GM12878 (cell line): ENCODE measurements around the gene TMEM163.

ENCODE experiments used
- EZH2 ChIP-seq: IDR thresholded peaks from 2 replicates; pipeline ENCODE4 v1.6.1; 2012; ENCODE audit warnings: low read depth, mild to moderate bottlenecking, control low read depth, inconsistent platforms, low read length, borderline replicate concordance; ENCODE audit not compliant: control insufficient read depth
- KDM1A ChIP-seq: fragments of 200-600 bp; sonication (generic); IDR thresholded peaks from 2 replicates; pipeline ENCODE4 v1.6.1; 2016; ENCODE audit warnings: borderline replicate concordance
- POLR2AphosphoS5 ChIP-seq: IDR thresholded peaks from 2 replicates; pipeline ENCODE4 v1.6.1; 2011; ENCODE audit warnings: mild to moderate bottlenecking, low read length, inconsistent platforms
- RFX5 ChIP-seq: IDR thresholded peaks from 2 replicates; pipeline ENCODE4 v1.6.1; 2011; ENCODE audit warnings: low read depth, low read length, improper control_type of control experiment
- SMAD1 ChIP-seq: fragments of 450-650 bp; IDR thresholded peaks from 2 replicates; pipeline ENCODE4 v1.6.1; 2018; ENCODE audit warnings: mild to moderate bottlenecking, low read depth; ENCODE audit not compliant: partially characterized antibody
- SP1 ChIP-seq: IDR thresholded peaks from one replicate; pipeline ENCODE4 v1.6.1; 2011; ENCODE audit warnings: low read depth, low read length
- TF ChIP-seq, protein P1 (sequence below): fragments of 450-650 bp; IDR thresholded peaks from 2 replicates; pipeline ENCODE4 v1.6.1; 2017; ENCODE audit warnings: mild to moderate bottlenecking
- TF ChIP-seq, protein P2 (sequence below), 3 experiments: IDR thresholded peaks in 2 of 3; conservative IDR thresholded peaks in 1 of 3; 2 replicates each; pipeline ENCODE4 v1.5.1; 2011; ENCODE audit warnings: low read depth in 3 of 3, low read length in 3 of 3, mild to moderate bottlenecking in 3 of 3, control low read depth in 2 of 3, moderate library complexity in 2 of 3, inconsistent platforms in 1 of 3, mixed read lengths in 1 of 3; ENCODE audit not compliant: control insufficient read depth in 2 of 3, insufficient read depth in 1 of 3; ENCODE audit errors: extremely low read depth in 1 of 3
- TF ChIP-seq, protein P3 (sequence below): IDR thresholded peaks from 2 replicates; pipeline ENCODE4 v1.6.1; 2012; ENCODE audit warnings: mild to moderate bottlenecking, low read depth, low read length
- TF ChIP-seq, protein P4 (sequence below): fragments of 150-350 bp; IDR thresholded peaks from 2 replicates; pipeline ENCODE4 v1.6.1; 2016; ENCODE audit warnings: low read depth, low read length
- TF ChIP-seq, protein P5 (sequence below): IDR thresholded peaks from 2 replicates; pipeline ENCODE4 v1.6.1; 2011; ENCODE audit warnings: low read depth, low read length, improper control_type of control experiment, borderline replicate concordance
- TF ChIP-seq, protein P6 (sequence below): IDR thresholded peaks from 2 replicates; pipeline ENCODE4 v1.6.1; 2012; ENCODE audit warnings: low read depth, low read length, improper control_type of control experiment
- TF ChIP-seq, protein P7 (sequence below): IDR thresholded peaks from 2 replicates; pipeline ENCODE4 v1.6.1; 2011; ENCODE audit warnings: mild to moderate bottlenecking, low read depth, low read length, moderate library complexity; ENCODE audit not compliant: insufficient replicate concordance

DNA sequence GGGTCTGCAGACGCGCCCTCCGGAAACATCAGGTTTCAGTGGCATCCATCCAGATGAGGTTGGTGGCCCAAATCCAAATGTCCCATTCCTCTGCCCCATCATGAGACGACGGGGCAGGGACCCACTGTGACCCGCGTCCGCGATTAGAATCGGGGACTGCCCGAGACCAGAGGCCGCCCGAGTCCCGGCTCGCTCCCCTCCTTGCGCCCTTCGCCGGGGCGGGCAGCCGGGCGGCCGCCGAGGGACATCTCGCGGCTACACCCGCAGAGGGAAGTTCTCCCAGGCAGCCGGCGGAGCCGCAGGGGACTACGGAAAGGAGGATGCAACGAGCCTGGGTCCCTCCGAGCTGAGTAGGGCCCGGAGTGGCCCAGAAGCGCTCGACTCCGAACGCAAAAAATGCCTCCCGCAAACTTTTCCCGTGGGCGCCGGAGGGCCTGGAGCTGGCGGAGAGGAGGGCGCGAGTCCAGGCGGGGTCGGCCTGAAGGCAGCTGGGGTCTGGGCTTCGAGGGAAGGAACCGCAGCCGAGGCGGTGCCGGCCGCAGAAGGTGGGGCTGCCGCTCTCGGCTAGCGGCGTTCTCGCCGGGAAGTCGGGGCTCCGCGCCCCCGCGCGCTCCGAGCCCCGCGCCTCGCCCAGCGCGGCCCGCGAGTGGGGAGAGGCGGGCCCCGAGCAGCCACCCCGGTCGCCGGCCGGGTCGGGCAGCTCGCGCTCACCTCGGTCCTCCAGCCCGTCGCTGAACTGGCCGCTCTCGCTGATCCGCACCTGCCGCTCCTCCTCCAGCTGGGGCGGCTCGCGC is 580 bp downstream of the TMEM163 start:
- TF ChIP-seq, protein P1, sequence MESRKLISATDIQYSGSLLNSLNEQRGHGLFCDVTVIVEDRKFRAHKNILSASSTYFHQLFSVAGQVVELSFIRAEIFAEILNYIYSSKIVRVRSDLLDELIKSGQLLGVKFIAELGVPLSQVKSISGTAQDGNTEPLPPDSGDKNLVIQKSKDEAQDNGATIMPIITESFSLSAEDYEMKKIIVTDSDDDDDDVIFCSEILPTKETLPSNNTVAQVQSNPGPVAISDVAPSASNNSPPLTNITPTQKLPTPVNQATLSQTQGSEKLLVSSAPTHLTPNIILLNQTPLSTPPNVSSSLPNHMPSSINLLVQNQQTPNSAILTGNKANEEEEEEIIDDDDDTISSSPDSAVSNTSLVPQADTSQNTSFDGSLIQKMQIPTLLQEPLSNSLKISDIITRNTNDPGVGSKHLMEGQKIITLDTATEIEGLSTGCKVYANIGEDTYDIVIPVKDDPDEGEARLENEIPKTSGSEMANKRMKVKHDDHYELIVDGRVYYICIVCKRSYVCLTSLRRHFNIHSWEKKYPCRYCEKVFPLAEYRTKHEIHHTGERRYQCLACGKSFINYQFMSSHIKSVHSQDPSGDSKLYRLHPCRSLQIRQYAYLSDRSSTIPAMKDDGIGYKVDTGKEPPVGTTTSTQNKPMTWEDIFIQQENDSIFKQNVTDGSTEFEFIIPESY: no peak
- TF ChIP-seq, protein P2, sequence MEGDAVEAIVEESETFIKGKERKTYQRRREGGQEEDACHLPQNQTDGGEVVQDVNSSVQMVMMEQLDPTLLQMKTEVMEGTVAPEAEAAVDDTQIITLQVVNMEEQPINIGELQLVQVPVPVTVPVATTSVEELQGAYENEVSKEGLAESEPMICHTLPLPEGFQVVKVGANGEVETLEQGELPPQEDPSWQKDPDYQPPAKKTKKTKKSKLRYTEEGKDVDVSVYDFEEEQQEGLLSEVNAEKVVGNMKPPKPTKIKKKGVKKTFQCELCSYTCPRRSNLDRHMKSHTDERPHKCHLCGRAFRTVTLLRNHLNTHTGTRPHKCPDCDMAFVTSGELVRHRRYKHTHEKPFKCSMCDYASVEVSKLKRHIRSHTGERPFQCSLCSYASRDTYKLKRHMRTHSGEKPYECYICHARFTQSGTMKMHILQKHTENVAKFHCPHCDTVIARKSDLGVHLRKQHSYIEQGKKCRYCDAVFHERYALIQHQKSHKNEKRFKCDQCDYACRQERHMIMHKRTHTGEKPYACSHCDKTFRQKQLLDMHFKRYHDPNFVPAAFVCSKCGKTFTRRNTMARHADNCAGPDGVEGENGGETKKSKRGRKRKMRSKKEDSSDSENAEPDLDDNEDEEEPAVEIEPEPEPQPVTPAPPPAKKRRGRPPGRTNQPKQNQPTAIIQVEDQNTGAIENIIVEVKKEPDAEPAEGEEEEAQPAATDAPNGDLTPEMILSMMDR (IDR thresholded peaks at IDR 0.05 in 2 of 3, conservative IDR thresholded peaks at IDR 0.05 in 1 of 3; ENCODE audit: control insufficient read depth in 2 of 3, extremely low read depth in 1 of 3, insufficient read depth in 1 of 3, low read depth in 3 of 3, low read length in 3 of 3): no peak
- TF ChIP-seq POLR2AphosphoS5: no peak
- TF ChIP-seq KDM1A: no peak
- TF ChIP-seq, protein P3, sequence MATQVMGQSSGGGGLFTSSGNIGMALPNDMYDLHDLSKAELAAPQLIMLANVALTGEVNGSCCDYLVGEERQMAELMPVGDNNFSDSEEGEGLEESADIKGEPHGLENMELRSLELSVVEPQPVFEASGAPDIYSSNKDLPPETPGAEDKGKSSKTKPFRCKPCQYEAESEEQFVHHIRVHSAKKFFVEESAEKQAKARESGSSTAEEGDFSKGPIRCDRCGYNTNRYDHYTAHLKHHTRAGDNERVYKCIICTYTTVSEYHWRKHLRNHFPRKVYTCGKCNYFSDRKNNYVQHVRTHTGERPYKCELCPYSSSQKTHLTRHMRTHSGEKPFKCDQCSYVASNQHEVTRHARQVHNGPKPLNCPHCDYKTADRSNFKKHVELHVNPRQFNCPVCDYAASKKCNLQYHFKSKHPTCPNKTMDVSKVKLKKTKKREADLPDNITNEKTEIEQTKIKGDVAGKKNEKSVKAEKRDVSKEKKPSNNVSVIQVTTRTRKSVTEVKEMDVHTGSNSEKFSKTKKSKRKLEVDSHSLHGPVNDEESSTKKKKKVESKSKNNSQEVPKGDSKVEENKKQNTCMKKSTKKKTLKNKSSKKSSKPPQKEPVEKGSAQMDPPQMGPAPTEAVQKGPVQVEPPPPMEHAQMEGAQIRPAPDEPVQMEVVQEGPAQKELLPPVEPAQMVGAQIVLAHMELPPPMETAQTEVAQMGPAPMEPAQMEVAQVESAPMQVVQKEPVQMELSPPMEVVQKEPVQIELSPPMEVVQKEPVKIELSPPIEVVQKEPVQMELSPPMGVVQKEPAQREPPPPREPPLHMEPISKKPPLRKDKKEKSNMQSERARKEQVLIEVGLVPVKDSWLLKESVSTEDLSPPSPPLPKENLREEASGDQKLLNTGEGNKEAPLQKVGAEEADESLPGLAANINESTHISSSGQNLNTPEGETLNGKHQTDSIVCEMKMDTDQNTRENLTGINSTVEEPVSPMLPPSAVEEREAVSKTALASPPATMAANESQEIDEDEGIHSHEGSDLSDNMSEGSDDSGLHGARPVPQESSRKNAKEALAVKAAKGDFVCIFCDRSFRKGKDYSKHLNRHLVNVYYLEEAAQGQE: no peak
- TF ChIP-seq, protein P4, sequence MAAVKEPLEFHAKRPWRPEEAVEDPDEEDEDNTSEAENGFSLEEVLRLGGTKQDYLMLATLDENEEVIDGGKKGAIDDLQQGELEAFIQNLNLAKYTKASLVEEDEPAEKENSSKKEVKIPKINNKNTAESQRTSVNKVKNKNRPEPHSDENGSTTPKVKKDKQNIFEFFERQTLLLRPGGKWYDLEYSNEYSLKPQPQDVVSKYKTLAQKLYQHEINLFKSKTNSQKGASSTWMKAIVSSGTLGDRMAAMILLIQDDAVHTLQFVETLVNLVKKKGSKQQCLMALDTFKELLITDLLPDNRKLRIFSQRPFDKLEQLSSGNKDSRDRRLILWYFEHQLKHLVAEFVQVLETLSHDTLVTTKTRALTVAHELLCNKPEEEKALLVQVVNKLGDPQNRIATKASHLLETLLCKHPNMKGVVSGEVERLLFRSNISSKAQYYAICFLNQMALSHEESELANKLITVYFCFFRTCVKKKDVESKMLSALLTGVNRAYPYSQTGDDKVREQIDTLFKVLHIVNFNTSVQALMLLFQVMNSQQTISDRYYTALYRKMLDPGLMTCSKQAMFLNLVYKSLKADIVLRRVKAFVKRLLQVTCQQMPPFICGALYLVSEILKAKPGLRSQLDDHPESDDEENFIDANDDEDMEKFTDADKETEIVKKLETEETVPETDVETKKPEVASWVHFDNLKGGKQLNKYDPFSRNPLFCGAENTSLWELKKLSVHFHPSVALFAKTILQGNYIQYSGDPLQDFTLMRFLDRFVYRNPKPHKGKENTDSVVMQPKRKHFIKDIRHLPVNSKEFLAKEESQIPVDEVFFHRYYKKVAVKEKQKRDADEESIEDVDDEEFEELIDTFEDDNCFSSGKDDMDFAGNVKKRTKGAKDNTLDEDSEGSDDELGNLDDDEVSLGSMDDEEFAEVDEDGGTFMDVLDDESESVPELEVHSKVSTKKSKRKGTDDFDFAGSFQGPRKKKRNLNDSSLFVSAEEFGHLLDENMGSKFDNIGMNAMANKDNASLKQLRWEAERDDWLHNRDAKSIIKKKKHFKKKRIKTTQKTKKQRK: no peak
- TF ChIP-seq, protein P5, sequence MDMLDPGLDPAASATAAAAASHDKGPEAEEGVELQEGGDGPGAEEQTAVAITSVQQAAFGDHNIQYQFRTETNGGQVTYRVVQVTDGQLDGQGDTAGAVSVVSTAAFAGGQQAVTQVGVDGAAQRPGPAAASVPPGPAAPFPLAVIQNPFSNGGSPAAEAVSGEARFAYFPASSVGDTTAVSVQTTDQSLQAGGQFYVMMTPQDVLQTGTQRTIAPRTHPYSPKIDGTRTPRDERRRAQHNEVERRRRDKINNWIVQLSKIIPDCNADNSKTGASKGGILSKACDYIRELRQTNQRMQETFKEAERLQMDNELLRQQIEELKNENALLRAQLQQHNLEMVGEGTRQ: no peak
- no peak for TF ChIP-seq RFX5
- TF ChIP-seq, protein P6, sequence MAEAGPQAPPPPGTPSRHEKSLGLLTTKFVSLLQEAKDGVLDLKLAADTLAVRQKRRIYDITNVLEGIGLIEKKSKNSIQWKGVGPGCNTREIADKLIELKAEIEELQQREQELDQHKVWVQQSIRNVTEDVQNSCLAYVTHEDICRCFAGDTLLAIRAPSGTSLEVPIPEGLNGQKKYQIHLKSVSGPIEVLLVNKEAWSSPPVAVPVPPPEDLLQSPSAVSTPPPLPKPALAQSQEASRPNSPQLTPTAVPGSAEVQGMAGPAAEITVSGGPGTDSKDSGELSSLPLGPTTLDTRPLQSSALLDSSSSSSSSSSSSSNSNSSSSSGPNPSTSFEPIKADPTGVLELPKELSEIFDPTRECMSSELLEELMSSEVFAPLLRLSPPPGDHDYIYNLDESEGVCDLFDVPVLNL: no peak
- TF ChIP-seq EZH2: no peak
- TF ChIP-seq SP1: no peak
- TF ChIP-seq, protein P7, sequence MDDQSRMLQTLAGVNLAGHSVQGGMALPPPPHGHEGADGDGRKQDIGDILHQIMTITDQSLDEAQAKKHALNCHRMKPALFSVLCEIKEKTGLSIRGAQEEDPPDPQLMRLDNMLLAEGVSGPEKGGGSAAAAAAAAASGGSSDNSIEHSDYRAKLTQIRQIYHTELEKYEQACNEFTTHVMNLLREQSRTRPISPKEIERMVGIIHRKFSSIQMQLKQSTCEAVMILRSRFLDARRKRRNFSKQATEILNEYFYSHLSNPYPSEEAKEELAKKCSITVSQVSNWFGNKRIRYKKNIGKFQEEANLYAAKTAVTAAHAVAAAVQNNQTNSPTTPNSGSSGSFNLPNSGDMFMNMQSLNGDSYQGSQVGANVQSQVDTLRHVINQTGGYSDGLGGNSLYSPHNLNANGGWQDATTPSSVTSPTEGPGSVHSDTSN: no peak
- TF ChIP-seq SMAD1: no peak
